HepG2 (cell line): Measurements from ENCODE around the gene MPST. TPM values are rescaled to one million over a fixed set of nuclear protein-coding genes. Genes with fewer than 3 reads are reported as not detected.

Source experiments
- ADNP ChIP-seq: sonication (generic); formaldehyde crosslinking; IDR thresholded peaks from 2 replicates; pipeline ENCODE4 v1.4.0; 2020; ENCODE audit warnings: missing genetic modification reagents
- BATF2 ChIP-seq: sonication (generic); formaldehyde crosslinking; IDR thresholded peaks from 2 replicates; pipeline ENCODE4 v1.8.0; 2022; ENCODE audit warnings: mild to moderate bottlenecking, missing genetic modification reagents, moderate library complexity
- NFRKB ChIP-seq: fragments of 450-650 bp; IDR thresholded peaks from 2 replicates; pipeline ENCODE4 v1.6.1; 2017
- RXRB ChIP-seq: IDR thresholded peaks from 2 replicates; pipeline ENCODE4 v1.6.1; 2016; ENCODE audit warnings: borderline replicate concordance, missing genetic modification reagents, missing compliant biosample characterization
- TOPORS ChIP-seq: sonication (generic); formaldehyde crosslinking; IDR thresholded peaks from 2 replicates; pipeline ENCODE4 v1.8.0; 2023; ENCODE audit warnings: mild to moderate bottlenecking, missing genetic modification reagents
- YY1 ChIP-seq: IDR thresholded peaks from 2 replicates; pipeline ENCODE4 v1.6.1; 2011; ENCODE audit warnings: low read length, low read depth, moderate library complexity, mild to moderate bottlenecking; ENCODE audit not compliant: insufficient read depth, insufficient replicate concordance
- ZNF12 ChIP-seq: sonication (generic); formaldehyde crosslinking; IDR thresholded peaks from 2 replicates; pipeline ENCODE4 v1.5.0; 2020; ENCODE audit warnings: missing genetic modification reagents
- ZNF709 ChIP-seq: sonication (generic); formaldehyde crosslinking; IDR thresholded peaks from 2 replicates; pipeline ENCODE4 v1.5.0; 2020; ENCODE audit warnings: mild to moderate bottlenecking, missing genetic modification reagents
- ZNF800 ChIP-seq: sonication (generic); formaldehyde crosslinking; IDR thresholded peaks from 2 replicates; pipeline ENCODE4 v1.4.0; 2020; ENCODE audit warnings: missing genetic modification reagents
- ZNF83 ChIP-seq: sonication (generic); formaldehyde crosslinking; IDR thresholded peaks from 2 replicates; pipeline ENCODE4 v1.4.0; 2020; ENCODE audit warnings: missing genetic modification reagents, mild to moderate bottlenecking, borderline replicate concordance
- polyA plus RNA-seq, 8 experiments: library from polyadenylated mRNA; depleted of rRNA in 3 of 8; stranded (reverse) in 7 of 8; unstranded in 1 of 8; fragments of >200 nt; fragmentation: Illumina TruSeq in 4 of 8; extraction: Trizol in 4 of 8; gene quantifications; 2 replicates each; pipeline versions ENCODE4 v1.2.1 to v1.2.3, GENCODE V29; 2011 to 2016; ENCODE audit warnings: low read depth in 4 of 8, missing spikeins in 1 of 8, mixed read lengths in 1 of 8; ENCODE audit not compliant: insufficient read depth in 1 of 8
- total RNA-seq, 5 experiments: library from RNA; depleted of rRNA; stranded (reverse); fragments of >200 nt; fragmentation: Illumina TruSeq; extraction: Trizol; gene quantifications; 2 replicates each; pipeline ENCODE4 v1.2.3, GENCODE V29; 2016; ENCODE audit warnings: low read depth in 1 of 5
- TF ChIP-seq, protein P1 (sequence below): sonication (generic); formaldehyde crosslinking; IDR thresholded peaks from 2 replicates; pipeline ENCODE4 v1.4.0; 2020; ENCODE audit warnings: missing genetic modification reagents, mild to moderate bottlenecking, borderline replicate concordance
- TF ChIP-seq, protein P2 (sequence below): sonication (generic); formaldehyde crosslinking; conservative IDR thresholded peaks from 2 replicates; pipeline ENCODE4 v1.4.0; 2020; ENCODE audit warnings: missing genetic modification reagents
- TF ChIP-seq, protein P3 (sequence below): sonication (generic); formaldehyde crosslinking; IDR thresholded peaks from 2 replicates; pipeline ENCODE4 v1.8.1; 2023; ENCODE audit warnings: mild to moderate bottlenecking, missing genetic modification reagents
- TF ChIP-seq, protein P4 (sequence below): IDR thresholded peaks from 2 replicates; pipeline ENCODE4 v1.6.1; 2016; ENCODE audit warnings: low read depth, missing genetic modification reagents, missing compliant biosample characterization

Gene MPST
- total and polyA plus RNA-seq, 2 of the 13 experiments (the other 11 are each of a cell fraction or from before 2014, with no cell fraction given) = 133 to 141 TPM

DNA sequence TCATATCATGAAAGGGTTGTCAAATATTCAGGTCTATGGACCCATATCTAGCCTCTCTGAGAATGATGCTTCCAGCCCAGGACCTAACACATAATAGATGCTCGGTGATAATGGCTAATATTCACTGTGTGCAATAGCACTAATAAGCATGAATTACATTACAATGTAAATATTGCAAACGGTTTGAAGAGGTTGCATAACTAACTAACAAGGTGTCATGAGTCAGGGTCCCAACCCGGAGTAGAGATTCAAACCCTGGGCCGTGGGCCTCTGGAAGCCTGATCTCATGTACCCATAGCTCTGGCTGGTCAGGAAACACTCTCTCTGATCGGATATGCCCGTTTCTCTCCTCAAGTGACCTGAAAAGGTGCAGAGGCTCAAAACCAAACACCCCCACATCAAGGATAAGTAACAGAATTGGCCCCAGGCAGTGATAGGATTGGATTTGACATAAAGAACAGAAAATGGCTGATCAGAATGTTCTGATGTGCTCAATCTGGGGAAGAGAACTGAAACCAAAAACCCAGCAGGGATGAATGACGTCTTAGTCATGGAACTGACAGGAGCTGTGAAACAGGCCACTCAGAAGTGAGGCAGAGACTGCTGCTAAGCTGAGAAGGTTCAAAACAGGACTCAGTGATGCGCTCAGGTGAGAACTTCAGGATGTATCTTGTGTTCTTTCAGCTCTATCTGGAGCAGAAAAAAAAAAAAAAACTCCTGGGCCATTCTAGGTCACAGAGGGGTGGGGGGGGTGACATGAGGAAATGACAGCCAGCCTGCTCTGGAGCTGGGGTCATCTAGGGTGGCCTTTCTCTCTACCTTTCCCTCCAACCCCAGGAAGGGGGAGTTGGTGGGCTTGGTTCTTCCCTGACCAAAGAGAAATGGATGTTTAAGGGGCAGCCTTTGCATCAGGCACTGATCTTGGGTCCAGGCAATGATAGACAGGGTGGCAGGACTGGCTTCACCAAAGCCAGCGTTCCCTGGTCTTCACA, 25.4 kb downstream of the MPST start (continued):
- TF ChIP-seq ZNF12 (CRISPR knock-in tag) (no peak), ZNF709 (CRISPR knock-in tag) (no peak), TOPORS (CRISPR knock-in tag) (no peak), ZNF83 (CRISPR knock-in tag) (no peak), ADNP (no peak), YY1 (no peak), RXRB (peak; percentile 45; the same call in 1 of the 2 replicates), BATF2 (CRISPR knock-in tag) (no peak), NFRKB (no peak), ZNF800 (CRISPR knock-in tag) (no peak)
- TF ChIP-seq, protein P1, sequence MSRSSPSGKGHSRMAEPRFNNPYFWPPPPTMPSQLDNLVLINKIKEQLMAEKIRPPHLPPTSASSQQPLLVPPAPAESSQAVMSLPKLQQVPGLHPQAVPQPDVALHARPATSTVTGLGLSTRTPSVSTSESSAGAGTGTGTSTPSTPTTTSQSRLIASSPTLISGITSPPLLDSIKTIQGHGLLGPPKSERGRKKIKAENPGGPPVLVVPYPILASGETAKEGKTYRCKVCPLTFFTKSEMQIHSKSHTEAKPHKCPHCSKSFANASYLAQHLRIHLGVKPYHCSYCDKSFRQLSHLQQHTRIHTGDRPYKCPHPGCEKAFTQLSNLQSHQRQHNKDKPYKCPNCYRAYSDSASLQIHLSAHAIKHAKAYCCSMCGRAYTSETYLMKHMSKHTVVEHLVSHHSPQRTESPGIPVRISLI (CRISPR knock-in tag) = 0 out of 2 replicates have a peak, but pooled peaks have one; percentile 26
- TF ChIP-seq, protein P2, sequence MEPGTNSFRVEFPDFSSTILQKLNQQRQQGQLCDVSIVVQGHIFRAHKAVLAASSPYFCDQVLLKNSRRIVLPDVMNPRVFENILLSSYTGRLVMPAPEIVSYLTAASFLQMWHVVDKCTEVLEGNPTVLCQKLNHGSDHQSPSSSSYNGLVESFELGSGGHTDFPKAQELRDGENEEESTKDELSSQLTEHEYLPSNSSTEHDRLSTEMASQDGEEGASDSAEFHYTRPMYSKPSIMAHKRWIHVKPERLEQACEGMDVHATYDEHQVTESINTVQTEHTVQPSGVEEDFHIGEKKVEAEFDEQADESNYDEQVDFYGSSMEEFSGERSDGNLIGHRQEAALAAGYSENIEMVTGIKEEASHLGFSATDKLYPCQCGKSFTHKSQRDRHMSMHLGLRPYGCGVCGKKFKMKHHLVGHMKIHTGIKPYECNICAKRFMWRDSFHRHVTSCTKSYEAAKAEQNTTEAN (CRISPR knock-in tag) = no peak
- TF ChIP-seq, protein P3, sequence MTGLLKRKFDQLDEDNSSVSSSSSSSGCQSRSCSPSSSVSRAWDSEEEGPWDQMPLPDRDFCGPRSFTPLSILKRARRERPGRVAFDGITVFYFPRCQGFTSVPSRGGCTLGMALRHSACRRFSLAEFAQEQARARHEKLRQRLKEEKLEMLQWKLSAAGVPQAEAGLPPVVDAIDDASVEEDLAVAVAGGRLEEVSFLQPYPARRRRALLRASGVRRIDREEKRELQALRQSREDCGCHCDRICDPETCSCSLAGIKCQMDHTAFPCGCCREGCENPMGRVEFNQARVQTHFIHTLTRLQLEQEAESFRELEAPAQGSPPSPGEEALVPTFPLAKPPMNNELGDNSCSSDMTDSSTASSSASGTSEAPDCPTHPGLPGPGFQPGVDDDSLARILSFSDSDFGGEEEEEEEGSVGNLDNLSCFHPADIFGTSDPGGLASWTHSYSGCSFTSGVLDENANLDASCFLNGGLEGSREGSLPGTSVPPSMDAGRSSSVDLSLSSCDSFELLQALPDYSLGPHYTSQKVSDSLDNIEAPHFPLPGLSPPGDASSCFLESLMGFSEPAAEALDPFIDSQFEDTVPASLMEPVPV (CRISPR knock-in tag) = no peak
- TF ChIP-seq, protein P4, sequence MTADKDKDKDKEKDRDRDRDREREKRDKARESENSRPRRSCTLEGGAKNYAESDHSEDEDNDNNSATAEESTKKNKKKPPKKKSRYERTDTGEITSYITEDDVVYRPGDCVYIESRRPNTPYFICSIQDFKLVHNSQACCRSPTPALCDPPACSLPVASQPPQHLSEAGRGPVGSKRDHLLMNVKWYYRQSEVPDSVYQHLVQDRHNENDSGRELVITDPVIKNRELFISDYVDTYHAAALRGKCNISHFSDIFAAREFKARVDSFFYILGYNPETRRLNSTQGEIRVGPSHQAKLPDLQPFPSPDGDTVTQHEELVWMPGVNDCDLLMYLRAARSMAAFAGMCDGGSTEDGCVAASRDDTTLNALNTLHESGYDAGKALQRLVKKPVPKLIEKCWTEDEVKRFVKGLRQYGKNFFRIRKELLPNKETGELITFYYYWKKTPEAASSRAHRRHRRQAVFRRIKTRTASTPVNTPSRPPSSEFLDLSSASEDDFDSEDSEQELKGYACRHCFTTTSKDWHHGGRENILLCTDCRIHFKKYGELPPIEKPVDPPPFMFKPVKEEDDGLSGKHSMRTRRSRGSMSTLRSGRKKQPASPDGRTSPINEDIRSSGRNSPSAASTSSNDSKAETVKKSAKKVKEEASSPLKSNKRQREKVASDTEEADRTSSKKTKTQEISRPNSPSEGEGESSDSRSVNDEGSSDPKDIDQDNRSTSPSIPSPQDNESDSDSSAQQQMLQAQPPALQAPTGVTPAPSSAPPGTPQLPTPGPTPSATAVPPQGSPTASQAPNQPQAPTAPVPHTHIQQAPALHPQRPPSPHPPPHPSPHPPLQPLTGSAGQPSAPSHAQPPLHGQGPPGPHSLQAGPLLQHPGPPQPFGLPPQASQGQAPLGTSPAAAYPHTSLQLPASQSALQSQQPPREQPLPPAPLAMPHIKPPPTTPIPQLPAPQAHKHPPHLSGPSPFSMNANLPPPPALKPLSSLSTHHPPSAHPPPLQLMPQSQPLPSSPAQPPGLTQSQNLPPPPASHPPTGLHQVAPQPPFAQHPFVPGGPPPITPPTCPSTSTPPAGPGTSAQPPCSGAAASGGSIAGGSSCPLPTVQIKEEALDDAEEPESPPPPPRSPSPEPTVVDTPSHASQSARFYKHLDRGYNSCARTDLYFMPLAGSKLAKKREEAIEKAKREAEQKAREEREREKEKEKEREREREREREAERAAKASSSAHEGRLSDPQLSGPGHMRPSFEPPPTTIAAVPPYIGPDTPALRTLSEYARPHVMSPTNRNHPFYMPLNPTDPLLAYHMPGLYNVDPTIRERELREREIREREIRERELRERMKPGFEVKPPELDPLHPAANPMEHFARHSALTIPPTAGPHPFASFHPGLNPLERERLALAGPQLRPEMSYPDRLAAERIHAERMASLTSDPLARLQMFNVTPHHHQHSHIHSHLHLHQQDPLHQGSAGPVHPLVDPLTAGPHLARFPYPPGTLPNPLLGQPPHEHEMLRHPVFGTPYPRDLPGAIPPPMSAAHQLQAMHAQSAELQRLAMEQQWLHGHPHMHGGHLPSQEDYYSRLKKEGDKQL (CRISPR knock-in tag) = peak; percentile 35; the same call in 1 of the 2 replicates
